Adrenal gland (tissue), 5 donors: ENCODE measurements around the gene VRK3.

ENCODE experiments used
- CTCF ChIP-seq, 6 experiments: fragments of 450-650 bp in 4 of 6; fragments of 200-600 bp in 2 of 6; sonication (generic) in 1 of 6; IDR thresholded peaks; 1 replicate in 5 of 6; 2 replicates in 1 of 6; pipeline versions ENCODE4 v1.5.1 to v1.8.0; 2016 to 2021; ENCODE audit warnings: antibody characterized with exemption in 6 of 6, mild to moderate bottlenecking in 2 of 6, moderate library complexity in 1 of 6
- POLR2A ChIP-seq, 2 donors: fragments of 450-650 bp; IDR thresholded peaks; one replicate each; pipeline ENCODE4 v1.6.1; 2017; ENCODE audit warnings: antibody characterized with exemption in 2 of 2, mild to moderate bottlenecking in 2 of 2, moderate library complexity in 1 of 2
- donor health status: DM: no; HTN: no; CAD: no.

GRCh38 chr19:50016225-50016807 lies 8.9 kb downstream of the VRK3 start:
- TF ChIP-seq CTCF (IDR thresholded peaks at IDR 0.05) (no peak), POLR2A (IDR thresholded peaks at IDR 0.05) (no peak)
